Stimulated activated CD4-positive, alpha-beta T cell treated with anti-CD3 and anti-CD28 coated beads, Interleukin-4, amount 100 ng/mL, for 4 hours (primary cell): Measurements from ENCODE around the gene PCDHGA4.
"Not testable (repeated sequence)": the region's sequence is repeated elsewhere in the genome, so short reads cannot be mapped to it uniquely, and the experiment has no call there.

Experiments used
- DNase-seq, 2 experiments: peaks; one replicate each; pipeline ENCODE4 v3.0.0-alpha.2; 2020

The PCDHGA4 gene

GRCh38 chr5:141349917-141350619, 4.8 kb upstream of the PCDHGA4 start, which contains the start of gene PCDHGB1:
Gene PCDHGB1 (plus strand): TSS chr5:141350099. CDS start chr5:141350261, 162 bp downstream.
- peak in 1 of 2 experiments; percentile 7 for DNase-seq

DNA sequence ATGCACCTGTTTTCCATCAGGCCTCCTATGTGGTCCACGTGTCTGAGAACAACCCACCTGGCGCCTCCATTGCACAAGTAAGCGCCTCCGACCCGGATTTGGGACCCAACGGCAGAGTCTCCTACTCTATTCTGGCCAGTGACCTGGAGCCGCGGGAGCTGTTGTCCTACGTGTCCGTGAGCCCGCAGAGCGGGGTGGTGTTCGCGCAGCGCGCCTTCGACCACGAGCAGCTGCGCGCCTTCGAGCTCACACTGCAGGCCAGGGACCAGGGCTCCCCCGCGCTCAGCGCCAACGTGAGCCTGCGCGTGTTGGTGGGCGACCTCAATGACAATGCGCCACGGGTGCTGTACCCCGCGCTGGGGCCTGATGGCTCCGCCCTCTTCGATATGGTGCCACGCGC, 3.2 kb upstream of the PCDHGA4 start:
- DNase-seq, result no peak

- DNase-seq, result no peak
These were observed 820 bp downstream of the PCDHGA4 start for GRCh38 chr5:141355641-141356040.

GRCh38 chr5:141356133-141356532, 1.3 kb downstream of the PCDHGA4 start:
- no peak for DNase-seq

DNA sequence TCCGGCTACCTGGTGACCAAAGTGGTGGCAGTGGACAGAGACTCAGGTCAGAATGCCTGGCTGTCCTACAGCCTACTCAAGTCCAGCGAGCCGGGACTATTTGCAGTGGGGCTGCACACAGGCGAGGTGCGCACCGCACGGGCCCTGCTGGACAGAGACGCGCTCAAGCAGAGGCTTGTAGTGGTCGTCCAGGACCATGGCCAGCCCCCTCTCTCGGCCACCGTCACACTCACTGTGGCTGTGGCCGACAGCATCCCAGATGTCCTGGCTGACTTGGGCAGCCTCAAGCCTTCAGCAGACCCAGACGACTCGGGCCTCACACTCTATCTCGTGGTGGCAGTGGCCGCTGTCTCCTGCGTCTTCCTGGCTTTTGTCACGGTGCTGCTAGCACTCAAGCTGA, 2.1 kb downstream of the PCDHGA4 start:
- DNase-seq, result no peak

- no peak for DNase-seq
These were observed 5.1 kb downstream of the PCDHGA4 start, which contains the start of gene PCDHGB2 for GRCh38 chr5:141359790-141360426. Gene PCDHGB2 (plus strand): TSS chr5:141359994. CDS start chr5:141360136, 142 bp downstream.

DNA sequence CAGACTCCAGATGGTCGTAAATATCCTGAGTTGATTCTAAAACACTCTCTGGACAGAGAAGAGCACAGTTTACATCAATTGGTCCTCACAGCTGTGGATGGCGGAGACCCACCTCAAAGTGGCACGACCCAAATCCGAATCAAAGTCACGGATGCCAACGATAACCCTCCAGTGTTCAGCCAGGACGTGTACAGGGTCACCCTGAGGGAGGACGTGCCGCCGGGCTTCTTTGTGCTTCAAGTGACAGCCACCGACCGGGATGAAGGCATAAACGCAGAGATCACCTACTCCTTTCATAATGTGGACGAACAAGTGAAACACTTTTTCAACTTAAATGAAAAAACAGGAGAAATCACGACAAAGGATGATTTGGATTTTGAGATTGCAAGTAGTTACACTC, 5.9 kb downstream of the PCDHGA4 start:
- no peak for DNase-seq

- no peak for DNase-seq
These were observed 7.9 kb downstream of the PCDHGA4 start for GRCh38 chr5:141362719-141363118.

- no peak for DNase-seq
These were observed 9.3 kb downstream of the PCDHGA4 start, which contains the start of gene PCDHGA5 for GRCh38 chr5:141363952-141364660. Gene PCDHGA5 (plus strand): TSS chr5:141364162. CDS start chr5:141364331, 169 bp downstream.

DNA sequence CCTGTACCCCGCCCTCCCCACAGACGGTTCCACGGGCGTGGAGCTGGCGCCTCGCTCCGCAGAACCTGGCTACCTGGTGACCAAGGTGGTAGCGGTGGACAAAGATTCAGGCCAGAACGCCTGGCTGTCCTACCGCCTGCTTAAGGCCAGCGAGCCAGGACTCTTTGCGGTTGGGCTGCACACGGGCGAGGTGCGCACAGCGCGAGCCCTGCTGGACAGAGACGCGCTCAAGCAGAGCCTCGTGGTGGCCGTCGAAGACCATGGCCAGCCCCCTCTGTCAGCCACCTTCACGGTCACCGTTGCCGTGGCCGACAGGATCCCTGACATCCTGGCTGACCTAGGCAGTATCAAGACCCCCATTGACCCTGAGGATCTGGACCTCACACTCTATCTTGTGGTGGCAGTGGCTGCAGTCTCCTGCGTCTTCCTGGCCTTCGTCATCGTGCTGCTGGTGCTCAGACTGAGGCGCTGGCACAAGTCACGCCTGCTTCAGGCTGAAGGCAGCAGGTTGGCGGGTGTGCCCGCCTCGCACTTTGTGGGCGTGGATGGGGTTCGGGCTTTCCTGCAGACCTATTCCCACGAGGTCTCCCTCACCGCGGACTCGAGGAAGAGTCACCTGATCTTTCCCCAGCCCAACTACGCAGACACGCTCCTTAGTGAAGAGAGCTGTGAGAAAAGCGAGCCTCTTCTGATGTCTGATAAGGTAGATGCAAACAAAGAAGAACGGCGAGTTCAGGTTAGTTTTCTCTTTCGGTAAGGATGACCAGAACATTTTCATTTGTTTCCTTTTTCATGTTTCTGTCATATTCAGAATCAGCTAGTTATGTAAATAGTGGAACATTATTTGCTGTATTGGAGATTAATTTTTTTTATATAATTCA, 11.4 kb downstream of the PCDHGA4 start:
- DNase-seq, result no peak

GRCh38 chr5:141369994-141370848, 15.4 kb downstream of the PCDHGA4 start, which contains the start of gene PCDHGB3:
Gene PCDHGB3 (plus strand): TSS chr5:141370242. CDS start chr5:141370395, 153 bp downstream.
- DNase-seq, result peak; percentile 8 to 15

DNA sequence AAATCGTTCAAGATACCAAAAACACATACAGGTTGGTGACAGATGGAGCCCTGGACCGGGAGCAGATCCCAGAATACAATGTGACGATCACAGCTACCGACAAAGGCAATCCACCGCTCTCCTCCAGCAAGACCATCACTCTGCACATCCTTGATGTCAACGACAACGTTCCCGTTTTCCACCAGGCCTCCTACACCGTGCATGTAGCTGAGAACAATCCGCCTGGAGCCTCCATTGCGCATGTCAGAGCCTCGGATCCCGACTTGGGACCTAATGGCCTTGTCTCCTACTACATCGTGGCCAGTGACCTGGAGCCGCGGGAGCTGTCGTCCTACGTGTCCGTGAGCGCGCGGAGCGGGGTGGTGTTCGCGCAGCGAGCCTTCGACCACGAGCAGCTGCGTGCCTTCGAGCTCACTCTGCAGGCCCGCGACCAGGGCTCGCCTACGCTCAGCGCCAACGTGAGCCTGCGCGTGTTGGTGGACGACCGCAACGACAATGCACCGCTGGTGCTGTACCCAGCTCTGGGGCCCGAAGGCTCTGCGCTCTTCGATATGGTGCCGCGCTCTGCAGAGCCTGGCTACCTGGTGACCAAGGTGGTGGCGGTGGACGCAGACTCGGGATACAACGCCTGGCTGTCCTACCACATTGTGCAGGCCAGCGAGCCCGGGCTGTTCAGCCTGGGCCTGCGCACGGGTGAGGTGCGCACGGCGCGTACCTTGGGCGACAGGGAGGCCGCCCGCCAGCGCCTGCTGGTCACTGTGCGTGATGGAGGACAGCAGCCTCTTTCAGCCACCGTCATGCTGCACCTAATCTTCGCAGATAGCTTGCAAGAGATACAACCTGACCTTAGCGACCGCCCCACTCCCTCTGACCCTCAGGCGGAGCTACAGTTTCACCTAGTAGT, 17.0 kb downstream of the PCDHGA4 start:
- DNase-seq, result no peak

- no peak for DNase-seq
These were observed 19.0 kb downstream of the PCDHGA4 start, which contains the start of gene PCDHGA6 for GRCh38 chr5:141373673-141374317. Gene PCDHGA6 (plus strand): TSS chr5:141373891. CDS start chr5:141374084, 193 bp downstream.

GRCh38 chr5:141374627-141375026, 19.8 kb downstream of the PCDHGA4 start:
- no peak for DNase-seq

DNA sequence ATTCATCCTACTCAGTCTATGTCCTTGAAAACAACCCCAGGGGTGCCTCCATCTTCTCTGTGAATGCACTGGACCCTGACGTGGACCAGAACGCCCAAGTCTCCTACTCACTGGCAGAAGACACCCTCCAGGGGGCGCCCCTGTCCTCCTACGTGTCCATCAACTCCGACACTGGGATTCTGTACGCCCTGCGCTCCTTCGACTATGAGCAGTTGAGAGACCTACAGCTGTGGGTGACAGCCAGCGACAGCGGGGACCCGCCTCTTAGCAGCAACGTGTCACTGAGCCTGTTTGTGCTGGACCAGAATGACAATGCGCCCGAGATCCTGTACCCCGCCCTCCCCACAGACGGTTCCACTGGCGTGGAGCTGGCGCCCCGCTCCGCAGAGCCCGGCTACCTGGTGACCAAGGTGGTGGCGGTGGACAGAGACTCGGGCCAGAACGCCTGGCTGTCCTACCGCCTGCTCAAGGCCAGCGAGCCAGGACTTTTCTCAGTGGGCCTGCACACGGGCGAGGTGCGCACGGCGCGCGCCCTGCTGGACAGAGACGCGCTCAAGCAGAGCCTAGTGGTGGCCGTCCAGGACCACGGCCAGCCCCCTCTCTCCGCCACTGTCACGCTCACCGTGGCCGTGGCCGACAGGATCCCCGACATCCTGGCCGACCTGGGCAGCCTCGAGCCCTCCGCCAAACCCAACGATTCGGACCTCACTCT, 20.8 kb downstream of the PCDHGA4 start:
- not testable (repeated sequence) for DNase-seq

- no peak for DNase-seq
These were observed 27.9 kb downstream of the PCDHGA4 start, which contains the start of gene PCDHGA7 for GRCh38 chr5:141382469-141383294. Gene PCDHGA7 (plus strand): TSS chr5:141382742. CDS start chr5:141382900, 158 bp downstream.

- no peak for DNase-seq
These were observed 28.5 kb downstream of the PCDHGA4 start for GRCh38 chr5:141383345-141383744.
